GM12872 (cell line): ENCODE measurements around the gene RBFOX1.

Source experiments
- CTCF ChIP-seq: IDR thresholded peaks from 3 replicates; pipeline ENCODE4 v1.5.1; 2011; ENCODE audit warnings: low read depth, mild to moderate bottlenecking, low read length, moderate library complexity; ENCODE audit not compliant: insufficient read depth

RBFOX1 gene

GRCh38 chr16:7363422-7364417, 31.1 kb downstream of the RBFOX1 start:
- no peak for TF ChIP-seq CTCF

GRCh38 chr16:7366041-7366440, 33.4 kb downstream of the RBFOX1 start:
- no peak for TF ChIP-seq CTCF

- no peak for TF ChIP-seq CTCF
These were observed 34.6 kb downstream of the RBFOX1 start for GRCh38 chr16:7366993-7367880.

- no peak for TF ChIP-seq CTCF
These were observed 36.6 kb downstream of the RBFOX1 start for GRCh38 chr16:7369204-7369603.

GRCh38 chr16:7372095-7372494, 39.5 kb downstream of the RBFOX1 start:
- no peak for TF ChIP-seq CTCF

GRCh38 chr16:7373776-7374175, 41.1 kb downstream of the RBFOX1 start:
- TF ChIP-seq CTCF, result no peak

- no peak for TF ChIP-seq CTCF
These were observed 42.0 kb downstream of the RBFOX1 start for GRCh38 chr16:7374614-7375174.
